Activated CD4-positive, alpha-beta memory T cell treated with anti-CD3 and anti-CD28 coated beads, Interleukin-2, amount 10 ng/mL, durations not matched to agents 7 days and 5 days (primary cell): ENCODE results near the gene CRAMP1. TPM values are rescaled to one million over a fixed set of nuclear protein-coding genes. Genes with fewer than 3 reads are reported as not detected.
"Not testable (repeated sequence)": the region's sequence is repeated elsewhere in the genome, so short reads cannot be mapped to it uniquely, and the experiment has no call there.

Experiments used
- CTCF ChIA-PET: fragments of 350-600 bp; sonication (Branson Sonifier 250); formaldehyde crosslinking; loops from one replicate; lab custom pipeline; 2021; ENCODE audit warnings: antibody characterized with exemption, inconsistent platforms; lab: Charles Lee
- POLR2A ChIA-PET: fragments of 350-600 bp; sonication (Branson Sonifier 250); formaldehyde crosslinking; loops from one replicate; lab custom pipeline; 2021; ENCODE audit warnings: antibody characterized with exemption; lab: Charles Lee
- DNase-seq: peaks from one replicate; pipeline ENCODE4 v3.0.0-alpha.2; 2020
- H3K27ac Mint-ChIP-seq: one replicate; pipeline ENCODE4 v1.8.0; 2021; ENCODE audit warnings: mild to moderate bottlenecking, mixed read lengths
- H3K27me3 Mint-ChIP-seq: one replicate; pipeline ENCODE4 v1.8.0; 2021; ENCODE audit warnings: mixed read lengths
- H3K36me3 Mint-ChIP-seq: one replicate; pipeline ENCODE4 v1.8.0; 2021; ENCODE audit warnings: low read depth, mixed read lengths
- H3K4me1 Mint-ChIP-seq: one replicate; pipeline ENCODE4 v1.8.0; 2021; ENCODE audit warnings: mixed read lengths
- H3K4me3 Mint-ChIP-seq: one replicate; pipeline ENCODE4 v1.8.0; 2021; ENCODE audit warnings: mild to moderate bottlenecking, mixed read lengths
- H3K9me3 Mint-ChIP-seq: one replicate; pipeline ENCODE4 v1.8.0; 2021; ENCODE audit warnings: mixed read lengths
- total RNA-seq, 2 experiments: library from RNA; stranded (reverse); gene quantifications; one replicate each; pipeline ENCODE4 v1.2.3, GENCODE V29; 2021

The CRAMP1 gene
- total RNA-seq, 2 experiments from 2014 or later: 24.2 to 24.5 TPM

DNA sequence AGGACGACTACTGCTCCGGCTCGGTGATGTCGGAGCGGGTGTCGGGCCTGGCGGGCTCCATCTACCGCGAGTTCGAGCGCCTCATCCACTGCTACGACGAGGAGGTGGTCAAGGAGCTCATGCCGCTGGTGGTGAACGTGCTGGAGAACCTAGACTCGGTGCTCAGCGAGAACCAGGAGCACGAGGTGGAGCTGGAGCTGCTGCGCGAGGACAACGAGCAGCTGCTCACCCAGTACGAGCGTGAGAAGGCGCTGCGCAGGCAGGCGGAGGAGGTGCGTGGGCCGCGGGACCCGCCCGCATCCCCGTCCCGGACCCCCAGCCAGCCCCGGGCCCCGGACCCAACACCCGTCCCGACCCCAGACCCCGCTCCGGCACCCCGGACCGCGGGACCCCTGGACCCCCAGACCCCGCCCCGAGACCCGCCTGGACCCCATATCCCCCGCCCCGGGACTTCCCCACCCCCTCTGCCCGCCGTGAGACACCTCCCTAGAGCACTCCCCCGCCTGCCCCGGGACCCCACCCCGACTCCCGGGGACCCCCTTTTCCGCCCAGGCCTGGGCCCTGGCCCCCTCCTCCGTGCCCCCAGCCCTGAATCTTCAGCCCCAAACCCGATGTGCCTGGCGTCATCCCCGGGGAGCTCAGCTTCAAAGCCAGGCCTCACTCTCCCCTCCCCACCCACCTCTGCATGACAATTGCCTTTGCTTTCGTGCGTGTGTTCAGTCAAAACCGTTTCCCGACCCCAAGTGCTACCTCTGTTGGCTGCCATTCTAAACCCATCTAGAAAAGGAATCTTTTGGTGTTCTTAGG, 94.4 kb downstream of the CRAMP1 start:
- ChIA-PET CTCF (interaction anchor here (0.5 to 4.0 kb wide), 30 partner anchors 8 to 1473 kb away, joined by 3 to 37 read pairs (median 5); partner anchors contain the start of genes CRAMP1, EME2, FAHD1 and HAGH), POLR2A (interaction anchor here (0.7 to 6.0 kb wide), 27 partner anchors 9 to 397 kb away, joined by 3 to 49 read pairs (median 4); partner anchors contain the start of genes CRAMP1, EME2, FAHD1 and HAGH)
- H3K4me1 Mint-ChIP-seq: peaks cover 29% of the 10 kb centered on the region
- H3K27me3 Mint-ChIP-seq: no peaks in the 10 kb centered on the region
- no peaks in the 10 kb centered on the region for H3K9me3 Mint-ChIP-seq
- H3K27ac Mint-ChIP-seq: peak overlapping the region; percentile 83
- H3K4me3 Mint-ChIP-seq: peak overlapping the region; percentile 98
- H3K36me3 Mint-ChIP-seq: peaks cover 27% of the 10 kb centered on the region
- peak; percentile 45 for DNase-seq

DNA sequence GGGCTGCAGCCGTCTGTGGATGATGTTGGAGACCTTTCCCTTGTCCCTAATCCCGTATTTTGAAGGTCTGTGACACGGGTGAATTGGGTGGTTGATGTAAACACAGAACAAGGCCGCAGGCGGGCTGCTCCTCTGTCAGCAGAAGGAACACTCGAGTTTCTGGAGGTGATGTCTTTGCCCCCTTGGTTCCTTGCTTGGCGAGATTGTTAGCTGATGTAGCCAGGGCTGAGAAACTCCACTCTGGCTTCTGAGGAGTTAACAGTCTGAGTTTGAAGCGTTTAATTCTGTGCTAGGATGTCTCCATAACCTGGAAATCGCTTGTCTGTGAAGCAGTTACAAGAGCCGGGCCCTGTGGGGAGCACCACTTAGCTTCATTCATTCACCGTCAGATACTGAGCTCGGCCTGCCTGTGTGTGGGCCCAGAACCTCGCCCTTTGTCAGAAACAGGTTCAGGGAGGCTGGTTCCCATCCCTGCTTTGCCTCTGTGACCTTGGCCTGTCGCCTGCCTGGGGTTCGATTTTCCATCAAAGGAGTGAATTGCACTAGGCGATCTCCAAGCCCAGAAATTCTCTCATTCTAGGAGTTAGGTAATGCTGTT, 95.1 kb downstream of the CRAMP1 start:
- POLR2A ChIA-PET: interaction anchor here (0.8 to 6.0 kb wide), 12 partner anchors 10 to 286 kb away, joined by 3 to 49 read pairs (median 4); partner anchors contain the start of genes EME2, JPT2, MRPS34 and NME3
- no peaks in the 10 kb centered on the region for H3K27me3 Mint-ChIP-seq

DNA sequence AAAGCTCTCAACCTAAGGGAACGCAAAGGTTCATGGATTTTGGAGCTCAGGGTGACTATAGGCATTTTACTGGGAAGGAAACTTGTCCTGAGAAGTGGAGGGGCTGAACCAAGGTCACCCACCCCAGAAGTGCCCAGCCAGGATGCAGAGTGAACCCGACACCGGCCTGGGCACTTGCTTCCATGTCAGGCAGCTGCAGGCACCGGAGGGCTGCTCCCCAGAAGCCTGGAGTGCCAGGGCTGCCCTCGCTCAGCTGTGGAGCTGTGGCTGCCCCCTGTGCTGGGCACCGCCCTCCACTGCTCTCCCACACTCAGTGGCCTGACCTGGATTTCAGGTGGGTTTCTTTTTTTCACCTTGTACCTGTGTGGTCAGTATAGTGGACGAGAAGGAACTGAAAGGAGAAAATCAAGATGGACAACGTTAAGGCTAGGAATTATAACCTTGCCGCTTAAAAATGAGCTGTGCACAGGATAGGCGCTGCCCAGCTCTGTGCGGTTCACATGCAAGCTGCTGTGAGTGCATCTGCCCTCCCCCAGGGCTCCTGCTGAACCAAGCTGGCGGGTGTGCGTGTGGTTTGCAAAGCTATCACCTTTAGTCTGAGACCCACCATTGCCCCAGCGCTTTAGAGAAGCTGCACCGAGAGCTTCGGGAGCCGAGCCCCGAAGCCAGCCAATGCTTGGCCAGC, 96.1 kb downstream of the CRAMP1 start:
- Mint-ChIP-seq H3K36me3 (peaks cover 15% of the 10 kb centered on the region), H3K27ac (peak overlapping the region; percentile 37), H3K4me1 (peaks cover 28% of the 10 kb centered on the region), H3K9me3 (no peaks in the 10 kb centered on the region), H3K4me3 (peak overlapping the region; percentile 98), H3K27me3 (no peaks in the 10 kb centered on the region)
- no peak for DNase-seq
- CTCF ChIA-PET: interaction anchor here (0.6 to 4.0 kb wide), 5 partner anchors 10 to 74 kb away, joined by 3 to 32 read pairs (median 3); partner anchors contain the start of genes EME2, MRPS34, NUBP2 and SPSB3
- POLR2A ChIA-PET: interaction anchor here (0.6 to 6.0 kb wide), 6 partner anchors 9 to 75 kb away, joined by 3 to 49 read pairs (median 4); partner anchors contain the start of genes EME2, JPT2, MRPS34 and NME3

More for the DNA sequence above, 95.1 kb downstream of the CRAMP1 start:
- peak; percentile 27 for DNase-seq
- Mint-ChIP-seq H3K27ac (peak overlapping the region; percentile 75), H3K9me3 (no peaks in the 10 kb centered on the region), H3K4me1 (peaks cover 29% of the 10 kb centered on the region), H3K4me3 (peak overlapping the region; percentile 98), H3K36me3 (peaks cover 21% of the 10 kb centered on the region)
- CTCF ChIA-PET: interaction anchor here (0.6 to 4.0 kb wide), 7 partner anchors 10 to 1157 kb away, joined by 3 to 32 read pairs (median 3); partner anchors contain the start of genes CRAMP1, EME2, IFT140 and MRPS34

DNA sequence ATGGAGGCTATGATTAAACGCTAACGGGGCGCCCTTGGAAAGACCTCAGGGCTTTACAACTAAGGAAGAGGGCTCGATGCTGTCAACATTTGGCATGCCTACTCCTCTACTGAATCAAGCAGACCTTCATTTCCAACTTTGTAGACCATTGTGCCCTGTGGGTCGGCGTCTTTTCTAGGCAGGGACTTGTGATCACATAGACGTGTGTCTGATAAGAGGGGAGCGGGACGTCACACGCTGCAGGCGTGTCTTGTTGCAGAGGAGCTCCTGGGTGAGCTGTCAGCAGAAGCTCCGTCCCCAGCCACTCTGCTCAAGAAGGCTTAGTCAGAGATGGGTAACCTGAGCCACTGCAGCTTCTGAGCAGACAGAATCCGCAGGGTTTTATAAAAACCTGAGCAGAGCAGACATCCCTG, 96.6 kb downstream of the CRAMP1 start:
- no peak for DNase-seq
- ChIA-PET POLR2A (interaction anchor here (0.6 to 6.0 kb wide), 2 partner anchors 11 to 31 kb away, joined by 3 to 49 read pairs; partner anchors contain the start of gene JPT2), CTCF (interaction anchor here (4.0 kb wide), 1 partner anchor 9 kb away, joined by 27 read pairs; no protein-coding TSS in a partner anchor)
- no peaks in the 10 kb centered on the region for H3K27me3 Mint-ChIP-seq
- no peak overlapping the region for H3K27ac Mint-ChIP-seq
- H3K4me1 Mint-ChIP-seq: peaks cover 28% of the 10 kb centered on the region
- H3K4me3 Mint-ChIP-seq: no peak overlapping the region
- no peaks in the 10 kb centered on the region for H3K9me3 Mint-ChIP-seq
- H3K36me3 Mint-ChIP-seq: peaks cover 13% of the 10 kb centered on the region

DNA sequence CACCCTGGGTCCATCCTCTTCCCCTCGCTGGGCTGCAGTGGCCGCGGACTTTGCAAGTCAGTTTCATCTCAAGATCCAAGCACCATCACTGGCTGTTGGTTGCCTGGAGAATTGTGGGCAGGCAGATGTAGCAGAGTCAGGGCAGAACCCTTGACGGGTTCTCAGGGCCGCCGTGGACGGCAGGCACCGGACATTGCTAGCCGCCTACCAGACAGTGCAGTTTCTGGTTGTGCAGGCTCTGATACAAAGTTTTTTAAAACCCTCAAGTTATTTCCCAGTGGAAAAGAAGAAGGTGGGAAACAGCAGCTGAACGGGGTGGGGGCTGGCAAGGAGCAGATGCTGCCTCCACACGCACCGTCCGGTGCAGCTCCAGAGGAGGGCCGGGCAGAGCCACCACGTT, 97.2 kb downstream of the CRAMP1 start:
- H3K9me3 Mint-ChIP-seq: no peaks in the 10 kb centered on the region
- DNase-seq: no peak
- peaks cover 28% of the 10 kb centered on the region for H3K4me1 Mint-ChIP-seq
- H3K4me3 Mint-ChIP-seq: no peak overlapping the region
- H3K27ac Mint-ChIP-seq: no peak overlapping the region
- POLR2A ChIA-PET: no interaction called here
- no peaks in the 10 kb centered on the region for H3K27me3 Mint-ChIP-seq
- CTCF ChIA-PET: no interaction called here
- peaks cover 13% of the 10 kb centered on the region for H3K36me3 Mint-ChIP-seq

DNA sequence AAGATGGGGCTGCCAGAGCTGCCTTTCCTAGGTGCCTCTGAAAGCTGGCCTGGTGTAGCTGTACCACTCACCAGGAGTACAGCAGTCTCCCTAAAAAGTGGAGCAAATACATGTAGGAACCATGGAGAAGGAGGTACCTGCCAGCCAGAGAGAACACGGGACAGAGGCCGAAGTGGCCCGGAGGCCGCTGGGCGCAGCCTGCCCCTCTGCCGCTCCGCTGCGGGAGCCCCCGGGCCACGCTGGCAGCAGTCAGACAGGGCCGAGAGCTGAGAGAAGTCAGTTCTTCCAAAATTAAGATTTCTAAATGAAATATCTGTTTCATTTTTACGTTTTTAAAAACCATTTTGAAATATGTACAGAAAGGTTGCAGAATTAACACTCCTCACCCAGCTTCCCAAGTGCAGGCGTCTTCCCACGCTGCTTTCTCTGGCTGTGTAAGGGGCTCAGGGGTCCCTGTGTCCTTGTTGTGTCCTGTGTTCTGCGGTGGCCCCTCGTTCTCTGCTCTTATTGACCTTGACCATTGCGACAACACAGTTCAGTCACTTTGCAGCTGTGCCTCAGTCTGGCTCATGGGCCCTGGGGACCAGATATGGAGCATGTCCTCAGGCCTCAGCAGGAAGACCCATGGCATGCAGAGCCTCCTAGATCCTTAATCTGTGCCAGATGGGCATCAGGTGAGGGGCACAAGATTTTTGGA, 98.8 kb downstream of the CRAMP1 start:
- POLR2A ChIA-PET: interaction anchor here (1.2 kb wide), 1 partner anchor 100 kb away, joined by 3 read pairs; the partner anchor contains the start of gene IFT140
- DNase-seq: no peak
- Mint-ChIP-seq H3K36me3 (peaks cover 13% of the 10 kb centered on the region), H3K27me3 (no peaks in the 10 kb centered on the region), H3K4me3 (no peak overlapping the region), H3K9me3 (no peaks in the 10 kb centered on the region), H3K4me1 (peaks cover 22% of the 10 kb centered on the region), H3K27ac (no peak overlapping the region)
- CTCF ChIA-PET: no interaction called here

DNA sequence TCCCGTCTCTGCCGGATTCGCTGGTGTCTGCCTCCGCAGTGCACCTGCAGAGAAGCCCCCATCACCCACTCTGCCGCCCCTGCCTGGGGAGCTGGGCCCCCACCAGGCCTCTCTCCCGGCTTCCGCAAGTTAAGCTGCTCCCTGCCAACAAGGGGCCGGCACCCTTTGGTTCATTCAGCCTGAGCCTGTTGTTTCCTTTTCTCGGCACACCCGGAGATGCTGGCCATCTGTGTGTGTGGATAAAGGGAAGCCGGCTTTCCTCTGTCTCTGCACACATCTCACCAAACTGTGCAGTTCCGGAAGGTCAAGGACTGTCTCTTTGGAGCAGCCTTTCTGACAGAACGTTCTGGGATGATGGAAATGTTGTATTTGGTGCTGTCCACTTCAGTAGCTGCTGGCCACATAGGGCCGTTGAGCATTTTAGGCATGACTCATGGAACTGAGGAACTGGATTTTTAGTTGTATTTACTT, 100.7 kb downstream of the CRAMP1 start:
- Mint-ChIP-seq H3K4me3 (no peak overlapping the region), H3K36me3 (peaks cover 4% of the 10 kb centered on the region), H3K9me3 (no peaks in the 10 kb centered on the region), H3K27ac (no peak overlapping the region), H3K27me3 (no peaks in the 10 kb centered on the region), H3K4me1 (peaks cover 16% of the 10 kb centered on the region)
- ChIA-PET POLR2A (no interaction called here), CTCF (no interaction called here)
- no peak for DNase-seq

DNA sequence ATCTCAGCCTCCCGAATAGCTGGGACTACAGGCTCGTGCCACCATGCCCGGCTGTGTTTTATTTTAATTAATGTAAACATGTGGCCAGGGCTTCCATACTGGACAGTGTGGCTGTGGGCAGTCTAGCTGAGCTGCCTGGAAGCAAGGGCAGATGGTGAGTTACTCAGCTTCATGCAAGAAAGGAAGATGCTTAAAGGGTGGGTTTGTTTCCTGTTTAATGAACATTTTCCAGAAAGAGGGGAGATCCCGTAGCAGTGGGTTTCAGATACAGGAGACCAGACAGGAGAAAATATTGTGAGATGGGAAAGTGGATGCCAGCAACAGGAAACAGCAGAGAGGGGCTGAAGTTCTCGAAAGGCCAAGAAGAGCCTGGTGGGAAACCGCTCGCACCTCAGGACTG, 101.2 kb downstream of the CRAMP1 start:
- CTCF ChIA-PET: no interaction called here
- no peaks in the 10 kb centered on the region for H3K36me3 Mint-ChIP-seq
- peaks cover 11% of the 10 kb centered on the region for H3K4me1 Mint-ChIP-seq
- no peak for DNase-seq
- POLR2A ChIA-PET: no interaction called here
- H3K9me3 Mint-ChIP-seq: no peaks in the 10 kb centered on the region
- no peak overlapping the region for H3K27ac Mint-ChIP-seq
- no peak overlapping the region for H3K4me3 Mint-ChIP-seq
- H3K27me3 Mint-ChIP-seq: no peaks in the 10 kb centered on the region

DNA sequence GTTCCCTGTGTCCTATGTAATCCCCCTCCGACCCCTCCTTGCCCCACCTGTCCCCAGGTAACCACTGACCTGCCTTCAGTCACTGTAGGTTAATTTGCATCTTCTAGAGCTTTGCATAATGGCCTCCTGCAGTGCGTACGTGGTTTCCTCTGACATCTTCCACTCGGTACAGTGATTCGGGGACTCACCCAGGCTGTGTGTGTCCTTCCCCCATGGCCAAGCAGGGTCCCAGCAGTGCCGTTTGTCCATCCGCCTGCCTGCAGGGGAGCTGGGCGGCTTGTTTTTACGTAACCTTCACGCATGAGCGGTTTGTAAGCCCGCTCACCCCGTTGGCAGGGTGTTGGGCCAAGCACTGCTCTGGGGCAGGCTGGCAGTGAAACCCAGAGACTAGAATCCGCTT, 101.8 kb downstream of the CRAMP1 start:
- Mint-ChIP-seq H3K36me3 (no peaks in the 10 kb centered on the region), H3K4me1 (peaks cover 8% of the 10 kb centered on the region), H3K4me3 (no peak overlapping the region), H3K9me3 (no peaks in the 10 kb centered on the region), H3K27ac (no peak overlapping the region), H3K27me3 (no peaks in the 10 kb centered on the region)
- DNase-seq: no peak
- ChIA-PET CTCF (no interaction called here), POLR2A (no interaction called here)

DNA sequence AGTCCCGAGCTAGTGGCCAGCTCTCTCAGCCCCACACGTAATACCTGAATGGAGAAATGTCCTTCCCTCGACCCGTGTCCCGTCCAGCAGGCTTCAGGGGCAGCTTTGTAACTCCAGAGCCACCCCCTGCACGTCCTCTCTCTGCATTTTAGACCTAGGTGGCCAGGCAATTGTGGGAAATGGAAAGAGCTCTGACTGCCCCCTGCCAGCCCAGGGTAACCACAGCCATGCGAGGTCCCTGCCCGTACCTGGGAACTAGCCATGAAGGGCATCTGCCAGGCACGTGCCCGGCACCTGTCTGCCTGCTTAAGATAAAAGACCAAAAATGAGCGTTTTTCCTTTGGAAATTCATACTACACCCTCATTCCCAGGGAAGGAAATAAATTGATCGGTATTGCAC, 103.1 kb downstream of the CRAMP1 start:
- Mint-ChIP-seq H3K4me3 (no peak overlapping the region), H3K9me3 (no peaks in the 10 kb centered on the region), H3K27ac (no peak overlapping the region), H3K27me3 (no peaks in the 10 kb centered on the region), H3K4me1 (peaks cover 14% of the 10 kb centered on the region), H3K36me3 (no peaks in the 10 kb centered on the region)
- DNase-seq: no peak
- ChIA-PET CTCF (interaction anchor here (1.0 kb wide), 1 partner anchor 9 kb away, joined by 3 read pairs; the partner anchor contains the start of gene MAPK8IP3), POLR2A (interaction anchor here (0.7 kb wide), 1 partner anchor 9 kb away, joined by 3 read pairs; the partner anchor contains the start of gene MAPK8IP3)

DNA sequence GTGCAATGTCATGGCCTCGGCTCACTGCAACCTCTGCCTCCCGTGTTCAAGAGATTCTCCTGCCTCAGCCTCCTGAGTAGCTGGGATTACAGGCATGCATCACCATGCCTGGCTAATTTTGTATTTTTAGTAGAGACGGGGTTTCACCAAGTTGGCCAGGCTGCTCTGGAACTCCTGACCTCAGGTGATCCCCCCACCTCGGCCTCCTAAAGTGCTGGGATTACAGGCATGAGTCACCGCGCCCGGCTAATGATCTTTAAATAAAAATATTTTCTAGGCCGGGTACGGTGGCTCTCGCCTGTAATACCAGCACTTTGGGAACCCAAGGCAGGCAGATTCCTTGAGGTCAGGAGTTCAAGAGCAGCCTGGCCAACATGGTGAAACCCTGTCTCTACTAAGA, 106.1 kb downstream of the CRAMP1 start:
- peaks cover 32% of the 10 kb centered on the region for H3K4me1 Mint-ChIP-seq
- ChIA-PET POLR2A (interaction anchor here (1.9 kb wide), 1 partner anchor 11 kb away, joined by 4 read pairs; no protein-coding TSS in a partner anchor), CTCF (interaction anchor here (4.4 kb wide), 1 partner anchor 11 kb away, joined by 27 read pairs; the partner anchor contains the start of gene MAPK8IP3)
- not testable (repeated sequence) for H3K36me3 Mint-ChIP-seq, H3K4me3 Mint-ChIP-seq, H3K27ac Mint-ChIP-seq, H3K27me3 Mint-ChIP-seq, DNase-seq, H3K9me3 Mint-ChIP-seq
